HG03025 (cell line): ENCODE data around the gene DHX8.
"Not testable (repeated sequence)": the region's sequence is repeated elsewhere in the genome, so short reads cannot be mapped to it uniquely, and the experiment has no call there.

Experiments used
- ATAC-seq: cut with Tn5 transposase; IDR thresholded peaks from one replicate; pipeline ENCODE4 v1.9.1; 2021; ENCODE audit warnings: mild to moderate bottlenecking, moderate library complexity; ENCODE audit not compliant: unreplicated experiment, low FRiP score

DHX8 gene

GRCh38 chr17:43459878-43460277 lies 23.9 kb upstream of the DHX8 start:
- ATAC-seq, result not testable (repeated sequence)

- no peak for ATAC-seq
Measured at GRCh38 chr17:43461185-43461584, 22.6 kb upstream of the DHX8 start.

DNA sequence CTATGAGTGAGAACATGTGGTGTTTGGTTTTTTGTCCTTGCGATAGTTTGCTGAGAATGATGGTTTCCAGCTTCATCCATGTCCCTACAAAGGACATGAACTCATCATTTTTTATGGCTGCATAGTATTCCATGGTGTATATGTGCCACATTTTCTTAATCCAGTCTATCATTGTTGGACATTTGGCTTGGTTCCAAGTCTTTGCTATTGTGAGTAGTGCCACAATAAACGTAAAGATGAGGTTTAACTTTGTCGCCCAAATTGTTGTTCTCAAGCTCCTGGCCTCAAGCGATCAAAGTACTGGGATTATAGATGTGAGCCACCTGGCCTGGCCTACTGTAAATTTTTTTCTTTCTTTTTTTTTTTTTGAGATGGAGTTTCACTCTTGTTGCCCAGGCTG lies 21.2 kb upstream of the DHX8 start:
- not testable (repeated sequence) for ATAC-seq

GRCh38 chr17:43463241-43463640 lies 20.5 kb upstream of the DHX8 start:
- ATAC-seq, result no peak

DNA sequence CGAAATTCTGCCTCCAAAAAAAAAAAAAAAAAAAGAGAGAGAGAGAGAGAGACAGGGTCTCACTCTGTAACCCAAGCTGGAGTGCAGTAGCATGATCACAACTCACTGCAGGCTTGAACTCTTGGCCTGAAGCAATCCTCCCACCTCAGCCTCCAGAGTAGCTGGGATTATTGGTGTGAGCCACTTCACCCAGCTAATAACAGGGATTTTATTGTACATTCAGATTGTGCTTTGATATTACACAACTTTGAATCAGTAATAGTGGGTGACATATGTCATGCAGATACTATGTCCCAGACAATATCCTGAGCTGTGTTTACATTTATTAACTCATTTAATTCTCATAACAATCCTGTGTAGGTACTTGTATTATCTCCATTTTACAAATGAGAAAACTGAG lies 19.7 kb upstream of the DHX8 start:
- ATAC-seq, result no peak

DNA sequence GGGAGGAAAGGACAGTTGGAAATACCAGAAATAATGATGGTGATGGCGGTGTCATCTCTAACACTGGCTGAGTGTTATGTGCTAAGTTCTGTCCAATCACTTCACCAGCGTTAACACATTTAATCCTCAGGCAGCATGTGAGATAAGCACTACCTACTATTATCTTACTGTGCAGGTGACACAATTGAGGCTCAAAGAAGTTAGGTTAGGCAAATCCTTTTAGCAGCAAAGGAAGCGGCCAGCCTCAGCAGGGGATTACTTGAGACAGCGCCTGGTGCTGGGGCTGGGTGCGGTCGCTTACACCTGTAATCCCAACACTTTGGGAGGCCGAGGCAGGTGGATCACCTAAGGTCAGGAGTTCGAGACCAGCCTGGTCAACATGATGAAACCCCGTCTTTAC lies 18.7 kb upstream of the DHX8 start:
- no peak for ATAC-seq

- ATAC-seq, result no peak
Measured at GRCh38 chr17:43467981-43468581, 15.7 kb upstream of the DHX8 start.

GRCh38 chr17:43468691-43469139 lies 15.1 kb upstream of the DHX8 start:
- ATAC-seq, result no peak

GRCh38 chr17:43469145-43469544 lies 14.6 kb upstream of the DHX8 start:
- no peak for ATAC-seq

- ATAC-seq, result no peak
Measured at GRCh38 chr17:43471585-43472160, 12.1 kb upstream of the DHX8 start.

DNA sequence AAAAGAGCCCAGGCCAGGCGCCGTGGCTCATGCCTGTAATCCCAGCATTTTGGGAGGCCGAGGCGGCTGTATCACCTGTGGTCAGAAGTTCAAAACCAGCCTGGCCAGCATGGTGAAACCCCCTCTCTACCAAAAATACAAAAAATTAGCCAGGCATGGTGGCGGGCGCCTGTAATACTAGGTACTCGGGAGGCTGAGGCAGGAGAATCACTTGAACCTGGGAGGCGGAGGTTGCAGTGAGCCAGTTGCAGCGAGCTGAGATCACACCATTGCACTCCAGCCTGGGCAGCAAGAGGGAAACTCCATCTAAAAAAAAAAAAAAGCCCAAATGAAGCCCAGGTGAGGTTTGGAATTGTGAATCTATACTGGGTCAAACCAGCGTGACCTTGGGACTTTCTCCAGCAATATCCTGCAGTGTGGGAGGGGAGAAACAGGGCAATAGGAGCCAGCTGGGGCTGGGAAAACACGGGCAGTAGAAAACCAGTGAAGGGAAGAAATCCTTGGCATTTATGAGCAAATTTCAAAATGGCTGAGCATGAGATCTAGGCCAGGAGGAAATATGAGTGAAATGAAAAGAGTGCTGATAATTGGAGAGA lies 8.2 kb upstream of the DHX8 start:
- no peak for ATAC-seq

DNA sequence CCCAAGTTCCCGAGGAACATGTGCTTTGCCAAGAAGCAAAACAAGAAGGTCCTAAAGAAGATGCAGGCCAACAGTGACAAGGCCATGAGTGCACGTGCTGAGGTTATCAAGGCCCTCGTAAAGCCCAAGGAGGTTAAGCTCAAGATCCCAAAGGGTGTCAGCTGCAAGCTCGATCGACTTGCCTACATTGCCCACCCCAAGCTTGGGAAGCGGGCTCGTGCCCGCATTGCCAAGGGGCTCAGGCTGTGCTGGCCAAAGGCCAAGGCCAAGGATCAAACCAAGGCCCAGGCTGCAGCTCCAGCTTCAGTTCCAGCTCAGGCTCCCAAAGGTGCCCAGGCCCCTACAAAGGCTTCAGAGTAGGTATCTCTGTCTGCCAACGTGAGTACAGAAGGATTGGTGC lies 7.5 kb upstream of the DHX8 start:
- ATAC-seq, result not testable (repeated sequence)

DNA sequence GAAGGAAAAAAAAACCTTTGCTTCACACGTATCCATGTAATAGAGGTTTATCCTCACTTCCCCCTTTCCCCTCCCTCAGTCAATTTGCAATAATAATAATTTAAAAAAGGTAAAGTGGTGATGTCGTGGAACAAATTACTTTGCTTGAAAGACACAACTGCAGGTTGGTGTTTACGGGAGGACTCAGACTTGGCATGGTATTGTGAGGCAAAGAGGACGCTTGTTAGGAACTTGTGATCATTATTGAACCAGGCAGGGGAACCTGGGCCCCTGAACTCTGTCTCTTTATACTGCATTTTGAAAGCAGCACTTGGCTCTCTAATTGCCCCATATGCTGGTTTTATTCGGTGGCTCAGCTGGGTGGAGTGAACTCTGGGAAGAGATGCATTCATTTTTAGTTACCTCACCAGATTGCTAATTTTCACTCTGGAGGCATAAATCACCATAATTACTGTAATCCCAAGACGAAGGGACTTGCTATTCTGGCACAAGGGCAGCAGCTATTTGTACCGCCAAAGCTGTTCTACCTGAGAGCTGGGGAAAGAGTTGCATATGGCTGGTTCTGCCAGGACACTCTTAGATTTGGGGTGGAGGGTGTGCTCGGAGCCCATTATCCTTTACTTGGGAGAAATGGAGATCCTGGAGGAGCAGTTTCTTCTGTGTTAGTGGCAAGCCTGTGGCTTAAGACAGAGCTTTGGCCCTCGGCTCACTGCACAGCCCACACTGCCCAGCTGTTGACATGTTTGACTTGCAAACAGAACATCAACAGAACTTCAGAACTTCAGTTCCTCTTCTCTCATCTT lies 5.7 kb upstream of the DHX8 start:
- ATAC-seq, result no peak

GRCh38 chr17:43479948-43480347 lies 3.8 kb upstream of the DHX8 start:
- ATAC-seq, result no peak

DNA sequence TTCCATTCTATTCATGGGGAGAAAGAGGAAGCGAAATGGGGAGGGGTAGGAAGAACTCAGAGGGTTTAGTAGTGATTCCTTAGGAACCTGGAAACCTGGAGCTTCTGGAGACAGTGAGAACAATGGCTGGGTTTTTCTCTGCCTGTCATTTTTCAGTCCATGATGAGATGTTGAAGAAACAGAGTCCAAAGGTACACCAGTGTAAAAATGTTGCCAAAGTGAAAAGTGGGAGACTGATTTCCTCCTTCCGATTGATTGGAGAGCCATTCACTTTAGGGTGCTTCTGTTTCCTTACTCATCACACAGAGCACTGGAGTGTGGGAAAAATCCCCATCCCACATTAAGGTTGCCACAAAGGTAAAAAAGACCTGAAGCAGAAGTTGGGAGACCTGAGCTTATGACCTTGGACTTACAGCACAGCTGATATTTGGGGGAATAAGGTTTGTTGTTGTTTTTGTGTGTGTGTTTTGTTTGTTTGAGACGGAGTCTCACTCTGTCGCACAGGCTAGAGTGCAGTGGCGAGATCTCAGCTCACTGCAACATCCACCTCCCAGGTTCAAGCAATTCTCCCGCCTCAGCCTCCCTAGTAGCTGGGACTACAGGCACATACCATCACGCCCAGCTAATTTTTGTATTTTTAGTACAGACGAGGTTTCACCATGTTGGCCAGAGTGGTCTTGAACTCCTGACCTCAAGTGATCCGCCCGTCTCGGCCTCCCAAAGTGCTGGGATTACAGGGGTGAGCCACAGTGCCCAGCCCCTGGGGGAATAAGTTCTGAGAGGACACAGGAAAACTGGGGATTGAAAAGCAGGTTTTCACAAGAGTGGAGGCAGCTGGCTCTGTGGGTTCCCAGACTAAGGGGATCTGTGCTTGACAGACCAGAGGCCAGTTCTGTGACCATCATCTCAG lies 1.4 kb upstream of the DHX8 start:
- no peak for ATAC-seq

DNA sequence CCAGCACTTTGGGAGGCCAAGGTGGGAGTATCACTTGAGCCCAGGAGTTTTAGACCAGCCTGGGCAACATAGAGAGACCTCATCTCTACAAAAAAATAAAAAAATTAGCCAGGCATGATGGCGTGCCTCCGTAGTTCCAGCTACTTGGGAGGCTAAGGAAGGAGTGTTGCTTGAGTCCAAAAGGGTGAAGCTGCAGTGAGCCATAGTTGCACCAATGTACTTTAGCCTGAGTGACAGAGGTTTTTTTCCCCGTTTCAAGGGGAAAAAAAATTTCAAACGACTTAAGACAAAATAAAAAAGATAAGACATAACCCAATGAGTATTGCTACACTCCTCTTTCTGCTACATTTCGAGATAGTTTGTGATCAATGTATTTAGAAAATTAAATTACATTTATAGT lies 6.8 kb downstream of the DHX8 start:
- no peak for ATAC-seq

- ATAC-seq, result not testable (repeated sequence)
Measured at GRCh38 chr17:43509440-43509839, 25.7 kb downstream of the DHX8 start.

GRCh38 chr17:43511199-43511598 lies 27.4 kb downstream of the DHX8 start:
- not testable (repeated sequence) for ATAC-seq

GRCh38 chr17:43515656-43516055 lies 31.9 kb downstream of the DHX8 start:
- ATAC-seq, result no peak

DNA sequence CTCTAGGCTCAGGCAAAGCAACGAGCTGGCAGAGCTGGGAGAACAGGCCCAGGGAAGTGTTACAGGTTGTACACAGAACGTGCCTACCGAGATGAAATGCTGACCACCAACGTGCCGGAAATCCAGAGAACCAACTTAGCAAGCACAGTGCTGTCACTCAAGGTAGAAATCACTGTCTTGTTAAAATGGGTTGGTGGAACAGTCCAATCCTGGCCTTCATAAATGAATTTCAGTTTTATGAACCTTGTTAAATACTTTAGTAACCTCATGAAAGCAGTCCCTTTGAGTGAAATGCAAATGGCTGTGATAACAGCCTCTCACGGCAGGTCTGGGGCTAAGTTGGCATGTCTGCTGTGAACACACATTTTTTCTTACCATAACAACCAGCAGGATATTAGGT lies 33.4 kb downstream of the DHX8 start:
- ATAC-seq, result no peak
